GM23248 (cell line): ENCODE data around the gene AKR1B15.

Experiments
- EZH2 ChIP-seq: fragments of 200-600 bp; sonication (generic); IDR thresholded peaks from 2 replicates; pipeline ENCODE4 v1.6.1; 2018; ENCODE audit warnings: antibody characterized with exemption, mild to moderate bottlenecking; ENCODE audit not compliant: insufficient read depth, poor library complexity, severe bottlenecking
- EZH2phosphoT487 ChIP-seq: fragments of 200-600 bp; sonication (generic); IDR thresholded peaks from 2 replicates; pipeline ENCODE4 v1.6.1; 2018; ENCODE audit warnings: antibody characterized with exemption, moderate library complexity, mild to moderate bottlenecking, low read depth; ENCODE audit not compliant: insufficient read depth

DNA sequence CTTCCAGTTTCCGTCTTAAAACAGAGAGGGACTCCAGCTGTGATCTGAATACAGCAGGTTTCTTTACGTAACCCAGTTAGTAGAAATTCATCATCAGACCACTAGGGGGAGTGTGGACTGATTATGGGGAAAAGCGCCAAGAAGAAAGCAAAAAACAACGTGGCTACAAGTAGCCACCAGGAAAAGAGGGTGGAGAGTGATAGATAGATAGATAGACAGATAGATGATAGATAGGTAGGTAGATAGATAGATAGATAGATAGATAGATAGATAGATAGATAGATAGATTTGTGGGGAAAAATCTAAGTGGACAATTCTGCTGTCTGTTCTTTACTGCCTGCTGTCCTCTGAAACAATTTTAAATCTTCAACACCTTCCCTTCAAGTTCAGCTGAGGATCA lies 34.2 kb upstream of the AKR1B15 start:
- TF ChIP-seq EZH2: no peak
- no peak for TF ChIP-seq EZH2phosphoT487
